AG04450 (cell line): ENCODE measurements around the gene SOD1. TPM values are rescaled to one million over a fixed set of nuclear protein-coding genes. Genes with fewer than 3 reads are reported as not detected.

ENCODE experiments used
- CTCF ChIA-PET: fragments of 300-600, 350-600 bp; formaldehyde crosslinking; extraction: SDS; loops from one replicate; lab custom pipeline; 2022; ENCODE audit warnings: antibody characterized with exemption, inconsistent platforms; lab: Charles Lee
- POLR2A ChIA-PET: fragments of 350-600 bp; formaldehyde crosslinking; extraction: SDS; loops from one replicate; lab custom pipeline; 2021; ENCODE audit warnings: antibody characterized with exemption, inconsistent platforms; lab: Yijun Ruan, JAX
- DNase-seq: peaks from one replicate; pipeline ENCODE4 v3.0.0-alpha.2; 2011; ENCODE audit warnings: low read depth, low spot score
- H3K27ac ChIP-seq: one replicate; pipeline ENCODE4 v1.5.1; 2012; ENCODE audit warnings: low read depth, low read length, control low read depth
- H3K27me3 ChIP-seq: one replicate; pipeline ENCODE4 v1.6.0; 2012; ENCODE audit warnings: low read length; ENCODE audit not compliant: control insufficient read depth, insufficient read depth
- H3K4me3 ChIP-seq: 2 replicates; pipeline ENCODE4 v1.5.1; 2011; ENCODE audit warnings: mild to moderate bottlenecking, low read depth, low read length, control low read depth
- H3K9me3 ChIP-seq: 2 replicates; pipeline ENCODE4 v1.5.1; 2012; ENCODE audit warnings: low read length; ENCODE audit not compliant: control insufficient read depth, insufficient read depth
- CTCF ChIP-seq: IDR thresholded peaks from 2 replicates; pipeline ENCODE4 v1.5.1; 2011; ENCODE audit warnings: low read depth, low read length, control low read depth, inconsistent platforms
- polyA plus RNA-seq: library from polyadenylated mRNA; depleted of rRNA; stranded (reverse); fragments of >200 nt; gene quantifications from 2 replicates; pipeline ENCODE4 v1.2.3, GENCODE V29; 2011

The SOD1 gene
- polyA plus RNA-seq, 1 experiment = 433 TPM

- H3K4me3 ChIP-seq = no peak overlapping the region
- TF ChIP-seq CTCF = no peak
- ChIA-PET CTCF (interaction anchor here (0.7 to 1.3 kb wide), 3 partner anchors 9 to 1774 kb away, joined by 3 to 4 read pairs (median 4); no protein-coding TSS in a partner anchor), POLR2A (interaction anchor here (0.7 kb wide), 1 partner anchor 11 kb away, joined by 3 read pairs; no protein-coding TSS in a partner anchor)
- no peaks in the 10 kb centered on the region for H3K9me3 ChIP-seq
- no peak overlapping the region for H3K27ac ChIP-seq
- H3K27me3 ChIP-seq = no peaks in the 10 kb centered on the region
- DNase-seq = no peak
These were observed 26.9 kb downstream of the SOD1 start for GRCh38 chr21:31686272-31686915.

DNA sequence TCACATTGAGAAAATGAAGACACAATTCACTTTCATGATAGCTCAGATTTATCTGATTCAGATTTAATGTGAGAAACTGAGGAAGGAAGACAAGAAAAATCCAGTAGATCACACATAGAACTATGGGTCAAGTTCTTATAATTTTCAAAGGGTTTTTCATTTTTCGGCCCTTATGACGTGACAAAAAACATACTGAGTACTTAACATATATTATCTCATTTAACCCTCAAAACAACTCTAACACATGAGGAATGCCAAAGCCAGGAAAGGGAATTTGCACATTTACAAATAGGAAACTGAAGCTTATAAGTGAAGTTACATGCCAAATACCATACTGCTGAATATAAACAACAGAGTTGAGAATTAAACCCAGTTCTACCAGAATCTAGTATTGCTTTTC, 27.6 kb downstream of the SOD1 start:
- POLR2A ChIA-PET = no interaction called here
- no peak for TF ChIP-seq CTCF
- CTCF ChIA-PET = interaction anchor here (1.3 kb wide), 1 partner anchor 9 kb away, joined by 4 read pairs; no protein-coding TSS in a partner anchor
- H3K4me3 ChIP-seq = no peak overlapping the region
- no peak for DNase-seq
- no peaks in the 10 kb centered on the region for H3K9me3 ChIP-seq
- H3K27me3 ChIP-seq = no peaks in the 10 kb centered on the region
- no peak overlapping the region for H3K27ac ChIP-seq

DNA sequence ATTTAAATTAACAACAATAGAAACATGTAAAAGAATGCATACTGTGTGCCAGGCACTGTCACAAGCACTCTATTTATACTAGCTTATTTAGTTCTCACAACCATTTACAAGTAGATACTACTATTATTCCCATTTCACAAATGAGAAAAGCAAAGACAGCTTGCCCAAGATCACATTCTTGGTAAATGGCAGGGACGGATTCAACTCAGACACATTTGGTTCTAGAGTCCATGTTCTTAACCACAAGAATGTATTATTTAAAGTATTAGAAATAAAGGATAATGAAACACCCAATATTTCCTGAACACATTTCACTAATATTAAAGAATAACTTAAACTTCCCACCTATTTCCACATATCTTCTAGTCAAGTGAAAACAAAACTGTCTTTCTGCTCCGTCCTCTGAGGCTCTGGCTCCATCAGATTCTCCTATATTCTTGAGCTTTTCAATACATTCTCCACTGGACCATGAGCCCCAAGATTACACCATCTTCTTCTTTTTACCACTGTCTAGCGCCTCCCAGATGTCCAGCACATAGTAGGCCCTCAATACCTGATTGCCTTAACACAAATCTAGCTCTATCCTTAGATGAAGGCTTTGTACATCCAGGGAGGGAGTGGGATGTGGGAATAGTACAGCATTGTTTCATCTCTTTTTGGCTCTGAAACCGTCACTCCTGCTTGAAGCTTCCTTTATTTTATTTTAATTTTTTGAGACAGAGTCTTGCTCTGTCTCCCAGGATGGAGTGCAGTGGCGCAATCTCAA, 29.3 kb downstream of the SOD1 start:
- CTCF ChIA-PET = no interaction called here
- Histone ChIP-seq H3K4me3 (no peak overlapping the region), H3K27me3 (no peaks in the 10 kb centered on the region), H3K27ac (no peak overlapping the region), H3K9me3 (no peaks in the 10 kb centered on the region)
- TF ChIP-seq CTCF = no peak
- POLR2A ChIA-PET = interaction anchor here (0.6 to 0.7 kb wide), 3 partner anchors 44 to 1568 kb away, joined by 3 to 5 read pairs (median 3); no protein-coding TSS in a partner anchor
- DNase-seq = no peak

- Histone ChIP-seq H3K9me3 (no peaks in the 10 kb centered on the region), H3K4me3 (no peak overlapping the region), H3K27ac (no peak overlapping the region), H3K27me3 (no peaks in the 10 kb centered on the region)
- ChIA-PET POLR2A (no interaction called here), CTCF (no interaction called here)
- DNase-seq = no peak
- no peak for TF ChIP-seq CTCF
These were observed 33.7 kb downstream of the SOD1 start for GRCh38 chr21:31693222-31693621.

- CTCF ChIA-PET = interaction anchor here (0.9 to 1.5 kb wide), 2 partner anchors 10 to 12 kb away, joined by 4 to 5 read pairs; no protein-coding TSS in a partner anchor
- no peaks in the 10 kb centered on the region for H3K27me3 ChIP-seq
- no peaks in the 10 kb centered on the region for H3K9me3 ChIP-seq
- no peak overlapping the region for H3K27ac ChIP-seq
- DNase-seq = no peak
- POLR2A ChIA-PET = no interaction called here
- TF ChIP-seq CTCF = no peak
- no peak overlapping the region for H3K4me3 ChIP-seq
These were observed 36.9 kb downstream of the SOD1 start for GRCh38 chr21:31696424-31696823.
